Renal cortex interstitium (tissue), 11 donors: ENCODE data around the gene ISY1. TPM values are rescaled to one million over a fixed set of nuclear protein-coding genes. Genes with fewer than 3 reads are reported as not detected.
"Not testable (repeated sequence)": the region's sequence is repeated elsewhere in the genome, so short reads cannot be mapped to it uniquely, and the experiment has no call there.

Experiments used
- DNase-seq, 11 donors: peaks; one replicate each; pipeline ENCODE4 v3.0.0-alpha.2; 2013; ENCODE audit warnings: low read depth in 9 of 11, low spot score in 4 of 11; ENCODE audit errors: extremely low read depth in 1 of 11
- polyA plus RNA-seq, 3 donors: library from polyadenylated mRNA; unstranded; fragments of 120-200 nt; gene quantifications; one replicate each; pipeline ENCODE4 v1.2.1, GENCODE V29; 2013; ENCODE audit not compliant: insufficient read length in 3 of 3

The ISY1 gene
- polyA plus RNA-seq, 3 donors, result 44.4 to 60.9 (median 49.6) TPM

DNA sequence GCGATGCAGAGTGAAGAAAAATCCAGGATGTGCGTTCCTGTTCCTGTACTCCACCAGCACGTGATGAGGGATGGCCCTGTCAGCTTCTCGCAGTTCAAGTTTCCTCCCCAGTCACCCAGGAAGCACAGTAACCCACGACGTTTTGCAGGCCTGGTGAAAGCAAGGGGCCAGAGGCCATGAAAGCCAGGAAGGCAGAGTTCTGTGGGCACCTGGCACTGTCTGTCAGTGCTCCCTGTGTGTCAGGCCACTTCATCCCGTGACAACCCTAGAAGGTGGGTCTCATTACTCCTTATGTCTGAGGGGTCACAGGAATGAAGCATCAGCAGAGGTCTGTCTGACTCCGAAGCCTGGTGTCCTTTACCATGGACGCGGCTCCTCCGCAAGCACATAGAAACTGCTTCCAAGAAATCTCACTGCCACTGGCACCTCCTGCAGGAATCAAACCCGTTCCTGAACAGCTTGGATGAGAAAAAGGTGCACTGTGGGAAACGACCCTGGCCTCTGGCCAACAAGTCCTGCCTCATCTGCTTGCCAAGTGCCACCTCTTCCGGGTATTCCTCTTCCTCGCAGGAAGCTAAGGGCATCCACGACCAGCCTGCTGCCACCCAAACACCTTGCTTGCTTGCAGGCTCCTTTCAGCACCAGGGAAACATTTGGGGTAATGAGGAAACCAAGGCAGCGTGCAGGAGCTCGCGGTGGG lies 53.8 kb downstream of the ISY1 start:
- no peak for DNase-seq

DNA sequence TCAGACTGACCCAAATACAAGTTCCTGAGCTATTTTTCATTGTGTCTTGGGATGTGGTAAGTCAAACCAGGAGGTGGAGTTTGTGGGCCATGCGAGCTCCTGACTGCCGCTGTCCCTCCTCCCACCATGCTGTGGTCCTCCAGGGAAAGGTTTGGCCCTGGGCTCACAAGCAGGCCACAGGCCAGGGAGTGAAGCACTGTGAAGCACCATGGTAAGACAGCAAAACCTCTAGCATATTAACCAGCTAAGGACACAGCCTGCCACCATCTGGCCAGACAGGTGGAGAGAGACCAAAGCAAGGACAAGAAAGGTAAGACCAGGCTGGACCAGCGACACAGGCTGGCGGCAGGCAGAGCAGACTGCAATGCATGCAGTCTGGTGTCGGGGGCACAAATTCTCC lies 54.5 kb downstream of the ISY1 start:
- no peak for DNase-seq

DNA sequence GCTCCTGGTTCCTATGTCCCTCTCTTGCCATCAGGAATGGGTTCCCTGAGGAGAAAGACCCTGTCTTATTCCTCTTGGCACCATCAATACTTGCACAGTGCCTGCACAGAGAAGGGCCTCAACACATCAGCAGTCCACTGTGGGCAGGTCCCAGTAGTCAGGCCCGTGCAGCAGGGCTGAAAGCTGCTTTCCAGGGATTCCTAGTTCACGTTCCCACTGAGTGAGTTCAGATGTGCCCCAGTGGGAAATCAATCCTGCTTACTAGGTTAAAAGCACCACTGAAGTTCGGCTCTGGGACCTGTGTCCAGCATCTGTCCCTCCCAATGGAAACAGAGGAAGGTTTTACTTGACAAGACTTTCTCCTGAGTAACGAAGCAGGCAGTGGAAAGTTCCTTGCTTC lies 55.0 kb downstream of the ISY1 start:
- DNase-seq, result no peak

DNA sequence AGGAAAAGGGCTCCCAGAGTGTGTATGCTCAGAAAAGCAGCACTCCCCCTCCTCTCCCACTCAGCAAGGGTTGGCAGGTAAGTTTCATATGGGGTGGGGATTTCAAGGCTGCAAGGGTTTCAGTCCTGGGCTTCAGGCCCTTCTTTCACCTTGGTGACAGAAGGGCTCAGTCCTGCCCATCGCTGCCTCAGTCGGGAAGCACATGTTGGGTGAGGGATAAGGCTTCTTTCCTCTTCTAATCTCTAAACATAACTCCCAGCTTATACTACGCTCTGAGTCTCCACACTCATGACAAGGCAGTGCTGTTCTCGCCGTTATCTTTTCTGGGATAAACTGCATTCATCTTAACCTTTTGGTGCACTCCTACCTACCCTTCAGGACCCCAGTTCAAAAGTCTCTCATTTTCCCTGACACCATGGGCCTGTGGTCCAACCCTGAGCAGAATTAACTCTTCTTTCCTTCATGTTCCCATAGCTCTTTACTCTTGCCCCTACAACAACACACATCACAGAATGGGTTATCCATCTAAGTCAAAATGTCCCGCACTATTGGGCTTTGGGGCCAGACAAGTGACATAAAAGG lies 56.3 kb downstream of the ISY1 start:
- DNase-seq, result no peak

- no peak for DNase-seq
These were observed 56.8 kb downstream of the ISY1 start for GRCh38 chr3:129104051-129104450.

DNA sequence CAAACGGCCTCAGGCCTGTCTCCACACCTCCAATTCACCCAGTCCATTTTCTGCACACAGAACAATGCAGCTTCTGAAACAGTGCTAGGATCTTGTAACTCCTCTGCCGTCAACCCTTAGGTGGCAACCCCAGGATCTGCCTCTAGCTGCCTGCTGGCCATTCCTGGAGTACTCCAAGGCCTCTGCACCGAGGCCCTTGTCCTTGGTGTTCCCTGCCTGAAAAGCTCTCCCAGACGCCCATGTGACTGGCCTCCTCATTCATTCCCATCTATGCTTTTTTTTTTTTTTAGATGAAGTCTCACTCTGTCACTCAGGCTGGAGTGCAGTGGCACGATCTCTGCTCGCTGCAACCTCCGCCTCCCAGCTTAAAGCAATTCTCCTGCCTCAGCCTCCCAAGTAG lies 57.6 kb downstream of the ISY1 start:
- DNase-seq, result no peak

GRCh38 chr3:129101370-129102138 lies 59.3 kb downstream of the ISY1 start:
- no peak for DNase-seq

- DNase-seq, result no peak
These were observed 60.6 kb downstream of the ISY1 start for GRCh38 chr3:129100274-129100673.

DNA sequence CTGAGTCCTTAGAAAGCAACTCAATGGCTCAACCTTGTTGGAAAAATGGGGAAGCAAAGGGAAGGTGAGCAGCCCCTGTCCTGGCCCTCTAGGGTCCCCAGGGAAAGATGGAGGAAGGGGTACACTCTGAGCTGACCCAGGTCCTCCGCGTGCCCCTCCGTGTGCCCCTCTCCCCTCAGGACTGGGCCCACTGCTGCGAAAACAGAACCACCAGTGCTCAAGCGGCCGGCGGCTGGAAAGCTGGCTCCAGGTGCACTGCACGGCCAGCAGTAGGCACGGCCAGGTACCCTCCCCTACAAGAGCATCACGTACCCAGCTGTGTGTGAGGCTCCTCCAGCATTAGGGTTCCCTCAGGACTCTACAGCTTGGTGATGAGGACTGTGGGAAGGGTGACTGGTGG lies 65.6 kb downstream of the ISY1 start:
- no peak for DNase-seq

DNA sequence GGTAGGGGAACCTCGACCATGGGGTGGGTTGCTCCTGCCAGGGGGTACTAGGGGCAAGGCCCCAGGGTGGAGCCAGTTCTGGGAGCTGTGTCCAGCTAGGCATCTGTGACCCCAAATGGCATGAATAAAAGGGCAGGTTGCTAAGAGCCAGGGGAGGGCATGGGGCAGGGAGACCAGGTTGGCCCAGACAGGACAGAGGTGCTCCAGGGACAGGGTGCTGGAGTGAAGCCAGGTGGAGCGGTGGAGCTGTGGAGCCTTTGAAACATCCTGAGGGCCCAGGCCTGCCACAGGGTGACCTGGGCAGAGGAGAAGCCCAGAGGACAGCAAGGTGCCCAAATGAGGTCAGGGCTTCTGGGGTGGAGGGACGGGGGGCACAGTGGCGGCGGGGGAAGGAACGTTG lies 72.6 kb downstream of the ISY1 start:
- not testable (repeated sequence) for DNase-seq

DNA sequence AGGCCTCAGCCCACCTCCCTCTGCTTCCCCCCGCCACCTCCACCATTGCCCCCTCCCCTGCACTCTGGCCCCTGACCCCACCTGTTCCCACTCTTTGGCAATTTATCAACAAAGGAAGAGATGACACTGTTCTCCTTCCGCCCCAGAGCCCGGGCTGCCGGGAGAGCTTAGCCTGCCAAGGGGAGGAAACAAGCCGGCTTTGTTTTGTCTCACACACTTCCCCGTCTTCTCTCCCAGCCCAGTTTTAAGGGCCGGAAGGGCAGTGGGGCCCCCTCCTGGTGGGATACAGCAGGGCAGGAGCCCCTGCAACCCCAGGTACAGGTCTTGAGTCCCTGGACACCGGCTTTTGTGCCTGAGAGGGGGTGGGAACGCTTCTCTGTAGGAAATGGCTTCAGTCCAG lies 73.0 kb downstream of the ISY1 start:
- not testable (repeated sequence) for DNase-seq

GRCh38 chr3:129087138-129087702 lies 73.6 kb downstream of the ISY1 start:
- no peak for DNase-seq

GRCh38 chr3:129085818-129086217 lies 75.0 kb downstream of the ISY1 start:
- no peak for DNase-seq

- no peak for DNase-seq
These were observed 75.6 kb downstream of the ISY1 start for GRCh38 chr3:129085165-129085715.

DNA sequence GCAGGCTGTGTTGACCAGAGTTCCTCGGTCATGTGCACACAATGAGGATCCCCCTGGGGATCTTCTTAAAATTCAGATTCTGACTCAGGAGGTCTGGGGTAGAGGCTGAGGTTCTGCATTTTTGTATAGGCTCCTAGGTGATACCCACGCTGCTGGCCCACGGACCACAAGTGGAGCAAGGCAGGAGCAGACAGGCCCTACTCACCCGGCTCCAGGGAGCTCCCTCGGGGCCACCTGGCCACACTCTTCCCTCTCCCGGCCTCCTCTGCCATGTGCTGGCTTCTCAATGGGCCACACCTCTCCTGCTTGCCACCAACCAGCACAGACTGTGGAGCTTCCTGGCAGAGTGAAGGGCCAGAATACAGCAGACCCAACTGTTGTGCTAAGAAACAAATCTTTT lies 76.4 kb downstream of the ISY1 start:
- no peak for DNase-seq

GRCh38 chr3:129082026-129082425 lies 78.8 kb downstream of the ISY1 start:
- no peak for DNase-seq

DNA sequence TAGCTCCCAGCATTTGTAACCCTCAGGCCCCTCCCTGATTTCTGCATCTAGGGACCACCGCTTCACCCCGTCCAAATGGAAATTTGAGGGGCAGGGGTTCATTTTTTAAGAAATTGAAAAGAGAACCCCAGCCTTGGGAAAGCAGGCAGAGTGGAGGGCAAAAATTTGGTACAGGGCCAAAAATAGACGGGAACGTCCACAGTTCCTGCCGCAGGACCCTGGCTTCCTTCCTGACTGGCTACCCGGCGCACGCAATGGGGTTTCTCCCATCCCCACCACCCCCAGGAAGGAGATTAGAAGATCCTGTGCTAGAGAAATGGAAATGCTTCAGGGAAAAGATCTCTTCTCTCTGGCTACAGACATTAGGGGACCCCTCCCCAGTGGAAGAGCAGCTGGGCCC lies 79.4 kb downstream of the ISY1 start:
- no peak for DNase-seq

- DNase-seq, result no peak
These were observed 82.4 kb downstream of the ISY1 start for GRCh38 chr3:129078510-129078909.
